NOMO-1 treated with DMSO at 0.1 percent for 48 hours (cell line): ENCODE data around the gene NXPH4.

ENCODE experiments used
- DNase-seq: peaks from one replicate; lab custom pipeline; 2025; ENCODE audit not compliant: unreplicated experiment; lab: John Stamatoyannopoulos, UW

Gene NXPH4

DNA sequence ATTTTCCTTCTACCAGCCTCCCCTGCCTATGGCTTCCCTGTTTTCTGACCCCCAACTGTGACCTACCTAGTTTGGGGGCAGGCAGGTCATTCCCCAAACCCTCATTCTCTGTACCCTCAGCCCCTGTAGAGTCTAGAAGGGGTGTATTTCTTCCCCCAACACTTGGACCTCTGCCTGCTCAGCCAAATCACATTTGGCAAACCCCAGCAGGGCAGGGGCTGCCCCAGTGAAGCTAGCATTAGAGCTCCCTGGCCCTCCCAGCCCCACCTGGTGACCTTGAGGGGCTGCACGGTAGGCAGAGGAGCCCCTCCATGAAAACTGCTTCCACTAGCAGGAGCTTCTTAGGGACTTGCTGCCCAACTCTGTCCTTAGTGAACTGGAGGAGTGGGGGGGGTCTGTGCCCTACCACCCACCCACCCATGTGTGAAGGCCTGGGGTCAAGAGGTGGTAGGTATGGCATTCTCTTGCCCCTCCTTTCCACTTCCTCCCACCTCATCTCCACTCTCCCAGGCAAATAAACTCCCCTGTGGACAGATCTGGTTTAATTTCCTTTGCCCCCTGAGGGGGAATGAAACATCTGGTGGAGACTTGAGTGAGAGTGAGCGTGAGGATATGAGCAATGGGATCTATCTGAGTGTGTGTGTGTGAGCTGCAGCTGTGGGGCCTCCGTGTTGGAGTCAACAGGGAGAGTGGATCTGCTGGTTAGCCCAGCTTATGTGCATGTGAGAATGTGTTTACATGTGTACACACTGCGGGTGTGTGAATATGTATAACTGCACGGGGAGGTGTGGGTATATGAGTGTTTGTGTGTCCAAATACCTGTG lies 1.6 kb downstream of the NXPH4 start:
- DNase-seq, result no peak

DNA sequence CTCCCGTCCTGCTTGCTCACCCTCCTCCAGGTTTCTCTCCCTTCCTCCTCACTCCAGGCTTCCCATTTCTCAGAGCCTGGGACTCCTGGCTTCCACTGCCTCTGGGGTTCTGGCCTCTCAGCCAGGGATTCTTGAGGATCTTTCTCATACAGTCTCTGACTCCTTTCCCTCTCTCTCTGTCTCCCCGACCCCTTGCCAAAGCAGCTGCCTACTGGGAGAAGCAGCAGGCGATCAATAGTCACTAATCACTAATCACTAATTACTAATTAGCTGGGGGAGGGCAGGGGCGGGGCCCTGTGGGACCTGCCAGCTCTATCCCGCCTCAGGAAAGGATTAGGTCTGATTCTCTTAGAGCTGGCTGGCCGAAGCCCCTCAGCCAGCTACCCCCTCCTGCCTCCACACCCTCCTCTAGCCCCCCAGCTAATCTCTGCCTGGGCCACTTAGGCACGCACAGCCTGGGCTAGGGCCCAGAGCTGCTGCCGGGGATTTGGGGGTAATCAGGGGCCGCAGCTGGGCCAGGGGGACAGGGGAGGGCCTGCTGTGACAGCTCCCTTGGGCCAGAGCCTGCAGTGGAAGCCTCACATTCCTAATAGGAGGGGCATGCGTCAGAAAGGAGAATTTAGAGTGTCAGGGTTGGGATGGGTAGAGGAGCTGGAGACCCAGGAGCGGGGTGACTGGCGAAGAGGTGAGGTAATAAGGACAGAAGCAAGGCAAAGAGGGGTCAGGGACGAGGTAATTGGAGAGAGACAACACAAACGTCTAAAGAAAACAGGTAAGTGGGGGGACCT lies 2.8 kb downstream of the NXPH4 start:
- no peak for DNase-seq

DNA sequence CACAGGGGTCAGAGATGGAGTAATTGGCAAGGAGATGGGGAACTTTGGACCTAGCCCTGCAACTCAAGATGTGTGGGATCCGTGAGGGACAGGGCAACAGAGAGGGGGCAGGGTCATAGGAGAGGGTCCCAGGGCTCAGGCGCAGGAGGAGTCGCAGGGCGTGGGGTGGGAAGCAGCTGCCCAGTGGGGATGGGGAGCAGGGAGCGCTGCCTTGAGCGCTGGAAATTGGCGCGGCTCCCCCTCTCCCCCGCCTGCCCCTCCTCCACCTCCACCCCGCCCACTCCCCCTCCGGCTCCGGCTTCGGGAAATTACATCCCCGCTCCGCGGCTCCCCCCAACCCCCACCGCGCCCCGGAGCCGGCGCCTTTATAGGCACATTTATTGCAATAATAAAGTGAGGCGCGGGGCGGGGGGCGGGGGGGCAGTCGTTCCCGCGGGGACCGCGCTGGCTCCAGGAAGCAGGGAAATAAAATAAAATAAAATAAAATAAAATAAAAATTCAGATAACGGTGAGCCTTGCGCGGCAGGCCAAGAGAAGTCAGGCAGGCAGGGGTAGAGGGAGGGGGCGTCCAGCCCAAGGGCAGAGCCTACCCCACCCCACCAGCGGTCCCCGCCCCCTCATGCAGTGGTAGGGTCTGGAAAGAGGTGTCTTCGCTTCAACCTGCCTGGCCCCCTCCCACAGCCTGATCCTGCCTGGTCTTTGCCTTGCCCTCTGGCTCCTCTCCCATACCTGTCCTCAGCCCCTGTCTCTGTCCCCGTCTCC lies 3.6 kb downstream of the NXPH4 start:
- no peak for DNase-seq

DNA sequence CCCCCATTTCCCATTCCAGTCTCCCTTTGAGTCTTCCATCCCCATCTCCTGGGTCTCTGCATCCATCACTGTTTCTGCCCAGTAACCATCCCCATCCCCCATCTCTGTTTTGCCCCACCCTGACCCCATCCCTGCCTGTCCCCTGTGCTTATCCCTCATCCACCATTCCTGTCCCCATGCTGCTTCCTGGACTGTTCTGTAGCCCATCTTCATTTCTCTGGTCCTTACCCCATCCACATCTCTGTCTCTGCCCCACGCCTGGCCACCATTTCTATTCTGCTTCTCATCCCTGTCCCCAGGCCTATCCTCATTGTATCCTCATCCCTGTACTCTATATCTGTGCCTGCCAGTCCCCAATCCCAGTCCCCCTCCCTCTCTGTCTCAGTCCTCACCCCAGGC lies 4.2 kb downstream of the NXPH4 start:
- DNase-seq, result no peak

DNA sequence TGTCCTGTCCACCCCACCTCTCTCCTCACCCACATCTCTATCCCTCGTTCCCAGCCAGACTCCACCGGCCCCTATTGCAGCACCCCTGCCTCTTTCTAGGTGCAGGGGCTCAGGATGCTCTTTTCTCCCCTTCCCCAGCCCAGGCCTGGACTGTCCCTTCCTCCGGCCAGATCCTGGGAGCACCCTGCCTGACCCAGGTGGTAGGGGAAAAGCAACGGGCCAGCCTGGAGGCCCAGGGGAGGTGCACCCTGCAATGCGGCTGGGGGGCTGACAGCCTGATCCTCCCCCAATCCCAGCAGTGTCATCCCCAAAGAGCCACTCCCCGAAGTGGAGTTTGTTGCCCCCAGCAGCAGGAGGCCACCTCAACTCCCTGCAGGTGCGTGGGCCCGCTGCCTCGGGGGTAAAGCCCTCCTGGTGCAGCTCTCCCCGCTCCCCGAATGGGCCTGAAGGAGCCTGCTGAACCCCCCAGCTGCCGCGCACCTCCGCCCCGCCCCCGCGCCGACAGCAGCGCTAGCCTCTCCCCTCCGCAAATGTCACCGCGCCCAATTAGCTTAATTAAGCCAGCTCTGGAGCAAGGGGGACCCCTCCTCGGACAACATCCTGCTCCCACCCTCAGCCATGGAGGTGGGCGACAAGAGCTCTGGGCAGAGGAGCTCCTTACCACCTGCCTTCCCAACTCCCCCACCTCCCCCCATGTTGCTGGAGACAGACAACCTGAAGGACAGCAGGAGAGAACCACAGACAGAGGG lies 4.7 kb downstream of the NXPH4 start:
- no peak for DNase-seq

DNA sequence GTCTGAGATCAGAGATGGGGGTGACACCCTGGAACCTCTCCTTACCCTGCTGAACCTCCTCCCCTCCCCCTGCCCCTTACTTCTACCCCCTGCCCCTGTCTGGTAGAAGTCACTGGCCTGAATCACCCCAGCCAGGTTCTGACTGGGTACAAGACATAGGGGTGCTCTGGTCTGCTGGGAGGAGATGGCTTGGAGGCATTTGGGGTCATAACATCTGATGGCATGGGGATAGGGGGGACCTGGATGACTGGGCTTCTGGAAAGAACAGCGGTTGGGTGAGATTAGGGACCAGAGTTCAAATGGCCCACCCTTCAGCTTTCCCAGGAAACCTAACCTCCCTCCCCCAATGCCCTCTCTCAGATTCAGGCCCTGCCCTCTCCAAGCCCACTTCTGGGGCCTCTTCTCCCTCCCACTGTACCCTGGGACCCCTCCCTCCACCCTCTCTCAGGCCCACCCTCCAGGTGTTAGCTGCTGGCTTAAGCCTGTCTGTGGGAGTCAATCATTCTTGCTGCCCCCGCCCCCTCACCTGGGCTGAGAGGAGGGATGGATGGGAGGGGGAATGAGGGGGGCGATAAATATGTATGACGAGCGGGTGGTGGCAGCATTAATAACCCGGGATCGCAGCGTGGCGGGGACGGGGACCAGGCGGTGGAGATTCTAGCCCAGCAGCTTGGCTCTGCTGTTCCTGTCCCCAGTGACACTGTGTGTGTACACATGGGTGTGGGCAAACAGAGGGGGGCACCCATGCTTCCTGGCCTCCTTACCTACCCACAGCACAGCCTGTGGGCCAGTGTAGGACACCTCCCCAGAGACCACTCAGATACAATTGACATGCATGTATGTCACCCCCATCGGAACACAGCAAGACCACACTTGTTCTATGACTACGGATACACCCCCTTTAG lies 5.9 kb downstream of the NXPH4 start:
- DNase-seq, result no peak

DNA sequence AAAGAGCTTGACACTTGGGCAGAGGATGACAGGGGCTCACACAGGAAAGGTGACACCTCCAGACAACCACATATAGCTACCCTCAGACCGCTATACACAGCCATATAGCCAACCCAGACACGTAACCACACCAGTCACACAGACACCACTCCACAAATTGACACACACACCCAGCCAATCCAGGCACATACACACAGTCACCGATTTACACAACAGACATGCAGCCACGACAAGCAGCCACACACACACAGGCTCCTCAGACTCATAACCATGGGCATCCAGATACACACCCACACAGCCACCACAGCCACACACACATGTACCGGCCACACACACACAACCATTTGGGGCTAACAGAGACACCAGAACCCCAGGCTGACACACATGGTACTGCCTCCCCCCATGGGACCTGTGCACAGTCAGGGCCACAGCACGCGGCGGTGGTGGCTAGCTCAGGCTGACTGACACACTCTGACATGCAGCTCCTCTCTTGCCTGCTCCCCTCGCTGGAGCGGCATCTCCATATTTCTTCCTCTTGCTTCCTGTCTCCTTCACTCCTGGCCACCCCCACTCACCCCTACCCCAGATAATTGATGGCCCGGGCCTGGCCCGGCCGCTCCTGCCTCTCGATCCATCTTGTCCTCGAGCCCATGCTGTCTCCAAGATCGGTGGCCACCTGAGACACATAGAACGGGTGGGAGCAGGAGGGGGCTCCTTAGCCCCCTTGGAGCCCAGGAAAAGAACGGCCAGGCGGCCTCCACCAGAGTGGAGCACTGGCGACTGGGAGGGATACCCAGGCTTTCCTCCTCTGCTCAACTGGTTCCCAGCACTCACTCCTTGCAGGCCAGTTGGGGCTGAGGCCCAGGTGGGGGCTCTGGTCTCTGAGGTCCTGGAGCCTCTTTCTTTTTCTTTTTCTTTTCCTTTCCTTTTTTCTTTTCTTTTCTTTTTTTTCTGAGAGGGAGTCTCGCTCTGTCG lies 6.9 kb downstream of the NXPH4 start:
- no peak for DNase-seq

DNA sequence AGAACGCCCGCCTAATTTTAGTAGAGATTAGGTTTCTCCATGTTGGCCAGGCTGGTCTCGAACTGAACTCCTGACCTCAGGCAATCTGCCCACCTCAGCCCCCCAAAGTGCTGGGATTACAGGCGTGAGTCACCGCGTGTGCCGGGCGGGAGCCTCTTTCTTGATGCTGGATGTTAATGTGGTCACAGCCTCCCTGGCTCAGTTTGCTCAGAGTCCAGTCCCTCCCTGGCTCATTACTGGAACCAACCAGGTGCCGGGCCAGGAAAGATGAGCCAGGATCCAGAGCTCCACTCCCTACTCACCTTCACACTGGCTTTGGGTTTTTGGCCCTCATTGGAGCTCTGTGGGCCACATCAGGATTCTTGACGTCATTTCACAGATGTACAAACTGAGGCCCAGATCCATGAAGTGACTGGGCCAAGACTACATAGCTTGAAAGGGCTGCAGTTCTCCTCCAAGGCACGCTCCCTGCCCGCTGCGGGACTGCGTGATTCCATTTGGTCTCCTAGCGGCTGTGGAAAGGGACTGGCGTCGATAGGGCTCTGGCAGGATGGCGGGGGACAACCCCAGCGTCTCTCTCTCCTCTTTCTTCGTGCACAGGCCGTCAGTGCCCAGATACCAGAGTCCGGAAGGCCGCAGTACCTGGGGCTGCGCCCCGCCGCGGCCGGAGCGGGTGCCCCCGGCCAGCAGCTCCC lies 7.8 kb downstream of the NXPH4 start:
- DNase-seq, result no peak

DNA sequence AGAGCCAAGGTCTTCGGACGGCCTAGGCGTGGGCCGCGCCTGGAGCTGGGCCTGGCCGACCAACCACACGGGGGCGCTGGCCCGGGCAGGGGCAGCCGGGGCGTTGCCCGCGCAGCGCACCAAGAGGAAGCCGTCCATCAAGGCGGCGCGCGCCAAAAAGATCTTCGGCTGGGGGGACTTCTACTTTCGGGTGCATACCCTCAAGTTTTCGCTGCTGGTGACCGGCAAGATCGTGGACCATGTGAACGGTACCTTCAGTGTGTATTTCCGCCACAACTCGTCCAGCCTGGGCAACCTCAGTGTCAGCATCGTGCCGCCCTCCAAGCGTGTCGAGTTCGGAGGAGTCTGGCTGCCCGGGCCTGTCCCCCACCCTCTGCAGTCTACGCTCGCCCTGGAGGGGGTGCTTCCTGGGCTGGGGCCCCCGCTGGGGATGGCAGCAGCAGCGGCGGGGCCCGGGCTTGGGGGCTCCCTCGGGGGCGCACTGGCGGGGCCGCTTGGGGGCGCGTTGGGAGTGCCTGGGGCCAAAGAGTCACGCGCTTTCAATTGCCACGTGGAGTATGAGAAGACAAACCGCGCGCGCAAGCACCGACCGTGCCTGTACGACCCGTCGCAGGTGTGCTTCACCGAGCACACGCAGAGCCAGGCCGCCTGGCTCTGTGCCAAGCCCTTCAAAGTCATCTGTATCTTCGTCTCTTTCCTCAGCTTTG lies 8.5 kb downstream of the NXPH4 start:
- peak; percentile 33 for DNase-seq

DNA sequence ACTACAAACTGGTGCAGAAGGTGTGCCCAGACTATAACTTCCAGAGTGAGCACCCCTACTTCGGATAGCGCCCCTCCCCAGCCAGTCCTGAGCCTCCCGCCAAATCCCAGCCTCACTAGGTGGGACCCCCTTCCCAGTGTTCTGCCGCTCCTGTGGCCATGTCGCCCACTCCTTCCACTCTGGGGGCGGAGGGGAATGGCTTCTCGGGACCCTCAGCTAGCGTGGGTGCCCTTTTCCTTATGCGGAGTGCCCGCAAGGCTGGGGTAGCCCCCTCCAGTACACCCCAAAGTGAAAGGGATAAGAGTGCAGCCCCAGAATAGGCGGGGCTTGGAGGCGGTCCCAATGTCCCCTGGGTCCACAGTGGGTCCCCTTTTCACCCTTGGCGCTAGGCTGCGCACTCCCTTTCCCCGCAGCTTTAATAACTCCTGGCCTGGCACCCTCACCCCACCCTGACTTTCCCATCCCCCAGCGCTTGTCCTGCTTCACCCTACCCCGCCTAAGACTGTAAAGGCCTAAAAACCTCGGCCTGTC lies 9.2 kb downstream of the NXPH4 start:
- no peak for DNase-seq

DNA sequence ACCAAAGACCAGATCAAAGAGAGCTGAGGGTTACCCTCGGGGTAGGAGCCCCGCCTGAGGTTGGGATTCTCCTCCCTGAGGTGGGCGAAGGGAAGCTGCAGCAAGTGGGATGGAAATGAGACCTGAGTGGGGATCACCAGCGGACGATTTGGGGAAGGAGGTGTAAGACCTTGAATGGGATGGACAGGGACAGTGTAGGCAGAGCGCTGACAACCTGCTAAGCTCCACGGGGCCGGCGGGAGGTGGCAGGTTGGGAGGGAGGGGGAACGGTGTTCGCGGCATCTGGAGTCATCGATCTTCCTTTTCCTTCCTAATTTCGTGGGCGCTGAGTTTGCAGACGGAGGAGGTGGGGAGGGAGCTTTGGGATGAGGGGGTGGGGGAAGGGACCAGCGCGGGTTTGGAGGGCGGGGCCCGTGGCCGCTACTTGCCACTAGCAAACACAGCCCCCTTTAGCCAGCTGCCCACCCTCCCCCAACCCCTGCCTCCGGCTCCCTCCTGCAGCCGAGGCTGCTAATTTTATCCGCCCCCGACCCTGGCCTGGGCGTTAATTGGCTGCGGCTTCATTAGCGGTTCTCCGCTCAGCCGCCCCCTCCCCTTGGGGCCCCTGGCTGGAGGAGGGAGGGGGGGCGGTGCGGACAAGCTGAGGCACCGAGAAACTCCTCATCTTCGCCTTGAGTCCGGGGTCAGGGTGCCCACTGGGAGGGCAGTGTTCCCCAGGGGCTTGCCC lies 10.2 kb downstream of the NXPH4 start:
- DNase-seq, result no peak

DNA sequence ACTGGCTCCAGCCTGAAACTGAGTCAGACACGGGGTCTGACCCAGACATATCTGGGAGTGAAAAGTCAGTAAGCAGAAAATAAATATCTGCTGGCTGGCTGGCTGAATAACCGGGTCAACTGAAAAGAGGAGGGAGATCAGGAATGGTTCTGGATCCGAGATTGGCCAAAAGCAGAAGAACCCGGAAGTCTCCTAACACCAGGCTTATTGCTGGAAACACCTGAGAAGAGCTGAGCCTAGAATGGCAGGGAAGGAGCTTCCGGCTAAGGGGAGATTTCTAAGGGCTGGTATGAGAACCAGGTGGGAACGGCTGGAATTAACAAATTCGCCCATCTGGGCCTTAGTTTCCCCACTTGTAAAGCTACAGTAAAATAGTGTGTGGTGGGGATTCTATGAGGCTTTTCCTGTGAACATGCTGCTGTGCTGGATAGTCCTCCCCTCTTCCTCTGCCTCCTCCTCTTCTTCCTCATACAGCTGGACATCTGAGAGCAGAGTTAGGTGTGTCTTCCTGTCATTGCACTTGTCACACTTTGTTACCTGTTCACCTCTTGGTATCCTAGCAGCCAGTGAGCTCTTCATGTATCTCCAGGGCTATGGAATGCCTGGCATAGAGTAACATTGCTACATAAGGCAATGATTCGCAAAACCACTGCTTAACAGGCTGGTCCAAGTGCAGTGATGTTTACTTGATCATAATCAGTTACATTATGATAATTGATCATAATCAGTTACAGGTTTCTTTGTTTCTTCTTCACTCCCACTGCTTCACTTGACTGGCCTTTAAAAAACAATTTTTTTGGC lies 10.9 kb downstream of the NXPH4 start:
- no peak for DNase-seq

DNA sequence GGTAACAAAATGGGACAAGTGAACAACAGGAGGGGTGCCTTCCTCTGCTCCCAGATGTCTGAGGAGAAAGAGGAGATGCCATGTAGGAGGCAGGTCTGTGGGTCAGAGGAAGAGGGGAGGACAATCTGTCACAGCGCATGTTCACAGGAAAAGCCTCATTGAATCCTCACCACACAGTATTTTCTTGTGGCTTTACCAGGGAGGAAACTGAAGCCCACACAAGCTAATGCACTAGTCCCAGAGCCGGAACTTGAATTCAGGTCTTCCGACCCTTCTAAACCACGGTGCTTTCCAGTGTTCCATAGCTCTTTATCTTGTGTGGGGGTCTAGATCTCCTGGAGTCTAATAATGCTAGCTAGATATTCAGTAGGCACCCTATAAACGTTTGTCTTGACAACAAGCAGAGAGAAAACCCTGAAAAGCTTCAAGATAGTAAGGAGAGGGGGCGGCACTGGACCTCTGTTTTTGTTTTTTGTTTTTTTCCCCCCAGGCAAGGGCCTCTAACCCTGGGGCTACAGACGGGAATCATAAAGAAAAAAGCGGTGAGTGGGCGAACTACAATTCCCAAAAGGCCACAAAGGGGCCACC lies 12.5 kb downstream of the NXPH4 start:
- peak; percentile 42 for DNase-seq

DNA sequence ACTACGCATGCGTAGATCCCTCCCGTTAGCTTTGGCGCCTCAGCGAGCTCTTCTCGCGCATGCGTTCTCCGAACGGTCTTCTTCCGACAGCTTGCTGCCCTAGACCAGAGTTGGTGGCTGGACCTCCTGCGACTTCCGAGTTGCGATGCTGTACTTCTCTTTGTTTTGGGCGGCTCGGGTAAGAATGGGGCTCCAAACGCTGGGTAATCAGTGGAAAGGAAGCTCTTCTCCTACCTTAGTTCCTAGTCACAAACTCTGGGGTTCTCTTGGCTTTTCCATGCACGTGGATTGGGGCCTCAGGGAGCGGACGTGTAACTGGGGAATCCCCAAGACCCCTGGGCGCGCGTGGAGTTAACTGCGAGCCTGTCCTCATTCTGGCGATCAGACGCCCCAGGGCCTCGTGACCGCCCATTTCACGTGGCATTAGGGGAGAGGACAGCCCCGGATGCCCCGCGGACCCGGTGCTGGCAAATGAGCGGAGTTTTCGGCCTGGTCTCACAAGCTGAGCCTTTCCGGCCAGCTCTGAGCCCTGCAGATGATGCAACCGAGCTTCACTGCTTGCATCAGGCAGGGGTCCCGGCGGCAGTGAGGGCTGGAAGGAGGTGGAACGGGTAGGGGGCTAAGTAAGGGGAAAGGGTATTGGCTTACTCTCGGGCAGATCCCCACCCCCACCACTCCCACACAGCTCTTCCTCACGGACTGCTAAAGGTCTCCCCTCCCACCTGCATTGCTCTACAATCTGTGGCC lies 13.2 kb downstream of the NXPH4 start, which contains the start of gene SHMT2:
Gene SHMT2 (plus strand): TSS at position 78 of the 747 bp plus-strand sequence. CDS start 68 bp downstream, at position 146.
- peak; percentile 96 for DNase-seq
